Thoracic aorta (tissue), 2 donors: ENCODE measurements around the gene AIM2. TPM values are rescaled to one million over a fixed set of nuclear protein-coding genes. Genes with fewer than 3 reads are reported as not detected.
A peak's percentile ranks its signal among the peaks of the same experiment; 100 is the strongest.

ENCODE experiments used
- ATAC-seq: fragments of 150-250 bp; one replicate; pipeline ENCODE4 v1.8.0; 2017; ENCODE audit warnings: low read depth; ENCODE audit not compliant: insufficient number of reproducible peaks, low FRiP score
- DNase-seq: peaks from one replicate; pipeline ENCODE4 v3.0.0-alpha.2; 2020; ENCODE audit warnings: low spot score
- H3K27ac ChIP-seq, 2 donors: fragments of 200-600 bp; sonication (generic); 1 replicate in 1 of 2; 2 replicates in 1 of 2; pipeline ENCODE4 v1.5.1; 2016; ENCODE audit warnings: mild to moderate bottlenecking in 2 of 2, moderate library complexity in 2 of 2
- H3K27me3 ChIP-seq: fragments of 200-600 bp; sonication (generic); replicated peaks from 2 replicates; pipeline ENCODE4 v1.6.0; 2016; ENCODE audit warnings: mild to moderate bottlenecking; ENCODE audit not compliant: insufficient read depth
- H3K36me3 ChIP-seq: fragments of 200-600 bp; sonication (generic); one replicate; pipeline ENCODE4 v1.5.1; 2016
- H3K4me1 ChIP-seq, 2 donors: fragments of 200-600 bp; sonication (generic); 1 replicate in 1 of 2; 2 replicates in 1 of 2; pipeline versions ENCODE4 v1.5.1 to v1.6.0; 2016; ENCODE audit warnings: low read depth in 2 of 2, mild to moderate bottlenecking in 1 of 2; ENCODE audit not compliant: control insufficient read depth in 1 of 2
- H3K4me3 ChIP-seq: fragments of 200-600 bp; sonication (generic); 2 replicates; pipeline ENCODE4 v1.5.1; 2016; ENCODE audit warnings: mild to moderate bottlenecking
- H3K9me3 ChIP-seq: fragments of 200-600 bp; sonication (generic); 2 replicates; pipeline ENCODE4 v1.5.1; 2016
- total RNA-seq, 2 donors: library from RNA; depleted of rRNA; stranded (reverse); fragments of >200 nt; gene quantifications; one replicate each; pipeline versions ENCODE4 v1.1.0 to v1.2.3, GENCODE V29; 2016
- TF ChIP-seq, protein P1 (sequence below): fragments of 200-600 bp; sonication (generic); IDR thresholded peaks from one replicate; pipeline ENCODE4 v1.5.1; 2019; ENCODE audit warnings: antibody characterized with exemption

Gene AIM2
- total RNA-seq, 2 donors from 2014 or later, result 1.1 to 3.4 TPM

DNA sequence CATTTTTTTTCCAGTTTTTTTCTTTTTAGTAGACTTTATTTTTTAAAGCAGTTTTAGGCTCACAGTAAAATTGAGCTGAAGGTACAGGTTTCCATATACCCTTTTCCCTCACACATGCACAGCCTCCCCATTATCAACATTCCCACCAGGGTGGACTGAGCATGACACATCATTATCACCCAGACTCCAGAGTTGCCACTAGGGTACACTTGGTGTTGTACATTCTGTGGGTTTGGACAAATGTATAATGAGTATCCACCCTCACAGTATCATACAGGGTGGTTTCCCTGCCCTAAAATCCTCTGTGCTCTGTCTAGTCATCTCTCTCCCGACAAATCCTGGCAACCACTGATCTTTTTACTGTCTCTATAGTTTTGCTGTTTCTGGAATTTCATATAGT, 3.0 kb upstream of the AIM2 start:
- TF ChIP-seq, protein P1, sequence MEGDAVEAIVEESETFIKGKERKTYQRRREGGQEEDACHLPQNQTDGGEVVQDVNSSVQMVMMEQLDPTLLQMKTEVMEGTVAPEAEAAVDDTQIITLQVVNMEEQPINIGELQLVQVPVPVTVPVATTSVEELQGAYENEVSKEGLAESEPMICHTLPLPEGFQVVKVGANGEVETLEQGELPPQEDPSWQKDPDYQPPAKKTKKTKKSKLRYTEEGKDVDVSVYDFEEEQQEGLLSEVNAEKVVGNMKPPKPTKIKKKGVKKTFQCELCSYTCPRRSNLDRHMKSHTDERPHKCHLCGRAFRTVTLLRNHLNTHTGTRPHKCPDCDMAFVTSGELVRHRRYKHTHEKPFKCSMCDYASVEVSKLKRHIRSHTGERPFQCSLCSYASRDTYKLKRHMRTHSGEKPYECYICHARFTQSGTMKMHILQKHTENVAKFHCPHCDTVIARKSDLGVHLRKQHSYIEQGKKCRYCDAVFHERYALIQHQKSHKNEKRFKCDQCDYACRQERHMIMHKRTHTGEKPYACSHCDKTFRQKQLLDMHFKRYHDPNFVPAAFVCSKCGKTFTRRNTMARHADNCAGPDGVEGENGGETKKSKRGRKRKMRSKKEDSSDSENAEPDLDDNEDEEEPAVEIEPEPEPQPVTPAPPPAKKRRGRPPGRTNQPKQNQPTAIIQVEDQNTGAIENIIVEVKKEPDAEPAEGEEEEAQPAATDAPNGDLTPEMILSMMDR, result no peak
- Histone ChIP-seq H3K4me1 (no peaks in the 10 kb centered on the region), H3K9me3 (no peaks in the 10 kb centered on the region), H3K27me3 (no peaks in the 10 kb centered on the region), H3K4me3 (no peak overlapping the region), H3K27ac (no peak overlapping the region), H3K36me3 (no peaks in the 10 kb centered on the region)
- no peak for DNase-seq
- no peak for ATAC-seq

DNA sequence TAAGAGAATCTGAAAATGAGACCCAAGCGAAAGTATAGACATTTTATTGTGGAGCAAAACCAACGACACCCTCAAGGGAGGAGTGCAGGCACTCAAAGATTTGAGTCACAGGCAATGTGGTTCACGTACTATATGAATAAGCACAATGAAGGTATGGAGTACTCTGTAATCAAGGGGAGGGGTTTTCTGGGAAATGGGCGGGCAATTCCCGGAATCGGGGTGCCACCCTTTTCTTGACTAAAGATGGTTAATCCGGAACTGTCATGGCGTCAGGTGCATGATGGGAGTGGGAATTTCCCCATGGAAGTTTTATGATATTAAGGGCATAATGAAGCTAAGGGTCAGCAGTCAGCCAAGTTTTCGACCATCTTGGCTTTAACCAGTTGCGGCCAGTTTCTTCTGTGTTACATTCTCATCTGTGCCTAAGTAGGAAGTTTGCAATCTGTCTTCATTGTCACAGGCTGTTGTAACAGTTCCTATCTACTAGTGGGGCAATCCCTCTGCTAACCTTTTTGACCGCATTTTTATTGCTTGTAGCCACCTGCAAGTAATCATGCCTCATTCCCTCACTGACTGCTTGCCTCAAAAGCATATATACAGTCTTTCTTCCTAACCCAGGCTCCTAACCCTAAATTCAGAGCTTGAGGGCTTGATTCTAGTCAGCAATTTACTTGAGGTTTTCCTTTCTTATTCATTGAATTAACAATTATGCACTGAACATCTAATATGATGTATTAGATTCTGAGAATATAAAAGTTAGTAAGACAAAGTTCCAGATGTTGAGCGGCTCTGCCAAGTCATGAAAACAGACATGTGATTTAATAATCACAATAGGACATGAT, 775 bp upstream of the AIM2 start:
- Histone ChIP-seq H3K27me3 (no peaks in the 10 kb centered on the region), H3K4me3 (peak overlapping the region; percentile 31), H3K9me3 (no peaks in the 10 kb centered on the region), H3K27ac (peak overlapping the region in 1 of 2 donors; percentile 26), H3K4me1 (no peaks in the 10 kb centered on the region), H3K36me3 (no peaks in the 10 kb centered on the region)
- TF ChIP-seq, protein P1, result no peak
- no peak for ATAC-seq
- no peak for DNase-seq

DNA sequence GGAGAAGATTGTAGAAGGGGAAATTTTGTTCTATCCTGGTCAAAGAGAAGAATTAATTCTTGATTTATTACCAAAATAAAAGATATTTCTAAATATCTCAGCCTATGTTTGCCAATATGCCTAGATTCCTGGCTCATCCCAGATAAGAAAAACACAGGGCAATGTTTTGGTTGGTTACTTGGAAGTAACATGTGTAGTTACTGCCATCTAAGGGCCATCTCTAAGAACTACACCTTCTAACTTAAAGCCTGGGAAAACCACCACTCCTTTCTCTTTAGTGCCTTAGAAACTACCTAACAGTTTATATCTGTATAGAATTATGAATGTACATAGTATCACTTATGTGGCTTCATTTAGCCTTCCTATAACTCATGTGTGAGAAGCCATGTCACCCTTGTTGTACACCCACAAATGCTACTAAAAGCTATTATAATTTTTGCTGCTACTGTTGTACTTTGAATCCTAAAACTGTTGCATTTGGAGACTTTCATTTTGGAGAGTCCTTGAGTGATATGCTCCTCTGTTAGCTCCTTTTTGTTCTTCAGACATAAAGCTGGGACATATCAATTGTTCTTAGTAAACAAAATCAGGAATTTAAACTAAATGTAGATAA, 4.5 kb downstream of the AIM2 start:
- ATAC-seq, result no peak
- Histone ChIP-seq H3K27ac (no peak overlapping the region), H3K4me1 (no peaks in the 10 kb centered on the region), H3K9me3 (no peaks in the 10 kb centered on the region), H3K4me3 (no peak overlapping the region), H3K36me3 (no peaks in the 10 kb centered on the region), H3K27me3 (no peaks in the 10 kb centered on the region)
- DNase-seq, result no peak
- TF ChIP-seq, protein P1, result peak; percentile 62

DNA sequence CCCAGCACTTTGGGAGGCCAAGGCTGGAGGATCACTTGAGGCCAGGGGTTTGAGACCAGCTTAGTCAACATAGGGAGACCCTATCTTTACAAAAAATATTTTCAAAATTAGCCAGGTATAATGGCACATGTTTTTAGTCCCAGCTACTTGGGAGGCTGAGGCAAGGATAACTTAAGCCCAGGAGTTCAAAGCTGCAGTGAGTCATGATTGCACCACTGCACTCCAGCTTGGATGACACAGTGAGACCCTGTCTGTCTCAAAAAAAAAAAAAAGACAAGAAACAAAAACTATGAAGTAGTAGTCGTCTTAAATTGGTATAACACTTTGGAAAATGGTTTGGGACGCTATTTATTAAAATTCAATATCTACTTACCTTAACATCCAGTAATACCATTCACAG, 7.7 kb downstream of the AIM2 start:
- H3K27me3 ChIP-seq, result no peaks in the 10 kb centered on the region
- H3K27ac ChIP-seq, result no peak overlapping the region
- no peaks in the 10 kb centered on the region for H3K36me3 ChIP-seq
- H3K4me3 ChIP-seq, result no peak overlapping the region
- ATAC-seq, result no peak
- DNase-seq, result no peak
- H3K9me3 ChIP-seq, result no peaks in the 10 kb centered on the region
- TF ChIP-seq, protein P1, result no peak
- H3K4me1 ChIP-seq, result no peaks in the 10 kb centered on the region

DNA sequence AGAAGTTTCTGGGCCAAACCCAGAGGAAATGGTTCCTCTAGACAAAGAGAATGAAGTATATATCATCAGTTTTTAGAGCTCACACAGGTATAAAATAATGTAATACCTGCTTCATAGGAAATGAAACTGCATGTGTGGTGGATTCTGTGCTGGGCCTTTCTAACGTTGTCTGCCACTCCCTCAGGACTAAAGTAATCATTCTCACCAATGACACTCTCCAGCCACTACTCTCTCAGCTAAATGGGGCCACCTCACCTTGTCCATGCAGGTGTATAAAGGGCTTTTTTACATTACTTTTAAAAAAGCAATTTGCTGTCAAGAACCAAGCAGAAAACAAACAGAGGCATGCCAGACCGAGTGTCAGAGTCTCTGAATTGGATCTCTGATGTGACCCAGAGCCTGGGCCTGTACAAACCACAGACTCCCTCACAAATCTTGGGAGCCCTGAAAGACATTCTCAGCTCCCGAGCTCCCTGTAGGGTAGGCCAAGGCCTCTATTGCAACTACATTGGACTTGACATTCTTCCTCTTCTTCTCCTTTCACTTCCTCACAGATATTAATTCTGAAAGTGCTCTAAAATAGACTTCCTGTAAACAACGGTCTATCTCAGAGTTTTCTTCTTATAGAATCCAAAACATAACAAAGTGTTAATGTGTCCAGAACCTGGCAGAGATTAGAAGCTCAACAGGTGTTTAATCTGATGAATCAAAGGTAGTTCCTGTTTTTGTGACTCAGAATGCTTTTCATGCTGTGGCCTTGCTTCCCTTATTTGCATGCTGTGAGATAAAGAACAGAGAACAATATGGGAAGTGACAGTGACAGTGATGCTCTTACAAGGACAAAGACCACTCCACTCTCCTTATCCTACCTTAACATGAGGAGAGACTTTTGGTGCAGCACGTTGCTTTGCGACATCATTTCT, 8.6 kb downstream of the AIM2 start:
- Histone ChIP-seq H3K36me3 (no peaks in the 10 kb centered on the region), H3K4me3 (no peak overlapping the region), H3K27me3 (no peaks in the 10 kb centered on the region), H3K9me3 (no peaks in the 10 kb centered on the region), H3K27ac (no peak overlapping the region), H3K4me1 (no peaks in the 10 kb centered on the region)
- DNase-seq (no peak), ATAC-seq (no peak)
- TF ChIP-seq, protein P1, result no peak
